Left renal cortex interstitium (tissue), 4 donors: ENCODE data around the gene PSMD11. TPM values are rescaled to one million over a fixed set of nuclear protein-coding genes. Genes with fewer than 3 reads are reported as not detected.
"Not testable (repeated sequence)": the region's sequence is repeated elsewhere in the genome, so short reads cannot be mapped to it uniquely, and the experiment has no call there.

Source experiments
- DNase-seq, 4 donors: peaks; one replicate each; pipeline ENCODE4 v3.0.0-alpha.2; 2013; ENCODE audit warnings: low read depth in 4 of 4, low spot score in 2 of 4, missing footprints in 1 of 4
- polyA plus RNA-seq, 4 donors: library from polyadenylated mRNA; unstranded; fragments of 120-200 nt; gene quantifications; one replicate each; pipeline ENCODE4 v1.2.1, GENCODE V29; 2013; ENCODE audit not compliant: insufficient read length in 4 of 4

Gene PSMD11
- 100 to 1,000 TPM in 1 of 4 donors, 10 to 100 TPM in 3; 95.7 to 107 (median 97.4) TPM for polyA plus RNA-seq

DNA sequence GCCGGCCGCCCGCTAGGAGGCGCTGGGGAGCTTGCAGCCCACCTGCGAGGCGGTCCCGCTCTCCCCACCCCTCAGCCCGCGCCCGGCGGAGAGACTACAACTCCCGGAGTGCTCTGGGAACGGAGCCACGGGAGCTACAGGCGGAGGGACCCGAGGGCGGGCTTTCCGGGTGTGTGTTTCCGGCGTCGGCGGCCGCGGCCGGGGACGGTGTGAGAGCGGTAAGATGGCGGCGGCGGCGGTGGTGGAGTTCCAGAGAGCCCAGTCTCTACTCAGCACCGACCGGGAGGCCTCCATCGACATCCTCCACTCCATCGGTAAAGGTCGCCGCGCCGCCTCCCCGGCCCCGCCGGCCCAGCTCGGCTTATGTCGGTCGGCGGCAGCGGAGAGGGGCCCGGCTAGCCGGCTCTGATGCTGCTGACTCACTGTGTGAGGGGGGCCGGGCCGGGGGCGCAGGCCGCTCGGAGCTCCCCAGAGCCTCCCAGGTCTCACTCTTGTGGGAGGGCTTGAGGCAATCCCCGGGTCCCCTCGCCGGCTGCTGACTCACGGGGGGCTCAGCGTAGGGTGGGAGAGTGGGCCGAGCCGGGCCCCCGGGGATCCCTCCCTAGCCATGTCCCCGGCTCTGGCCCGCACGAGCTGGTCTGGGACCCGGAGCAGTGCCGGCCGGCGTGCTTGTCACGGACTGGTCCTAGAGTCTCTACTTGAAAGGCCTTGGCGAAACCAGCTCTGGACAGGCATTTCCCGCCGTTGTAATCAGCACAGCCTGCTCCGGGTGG, at the start of gene PSMD11:
TSS of gene PSMD11 (plus strand) at position 210 of the 773 bp plus-strand sequence. CDS start at position 224, 14 bp downstream.
- peak; percentile 64 to 96 (median 91) for DNase-seq

DNA sequence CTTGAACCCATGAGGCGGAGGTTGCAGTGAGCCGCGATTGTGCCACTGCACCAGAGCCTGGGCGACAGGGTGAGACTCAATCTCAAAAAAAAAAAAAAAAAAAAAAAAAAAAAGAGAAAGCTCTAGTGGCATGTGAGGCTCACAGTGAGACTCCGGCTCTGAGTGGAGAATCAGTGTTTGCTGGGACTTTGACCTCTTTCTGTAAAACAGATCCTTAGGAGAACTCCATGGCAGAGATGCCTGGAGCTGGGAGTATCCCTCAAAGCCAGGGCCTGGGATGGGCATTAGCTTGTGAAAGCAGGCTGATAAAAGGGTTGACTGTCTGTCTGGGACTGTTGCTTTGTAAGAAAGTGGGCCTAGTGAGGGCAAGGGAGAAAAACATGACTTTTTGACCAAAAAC, 48.0 kb upstream of the PSMD11 start:
- DNase-seq: no peak

DNA sequence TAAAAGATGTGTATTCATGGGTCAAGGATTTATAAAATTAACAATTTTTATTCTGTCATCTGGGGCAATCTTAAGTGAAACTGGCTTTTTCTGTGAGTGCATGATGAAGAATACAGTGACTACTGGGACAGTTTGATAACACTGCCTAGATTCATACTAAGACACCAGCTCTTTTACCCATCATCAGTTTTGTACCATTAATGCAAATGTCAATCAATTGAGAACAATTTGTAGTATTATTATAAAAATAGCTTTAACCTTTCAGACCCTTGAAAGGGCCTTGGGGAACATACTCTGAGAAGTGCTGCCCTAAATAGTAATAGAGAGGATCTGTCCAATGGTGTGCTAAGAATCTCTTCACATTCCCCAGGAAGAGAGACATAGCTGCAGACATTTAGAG, 45.4 kb upstream of the PSMD11 start:
- DNase-seq: no peak

DNA sequence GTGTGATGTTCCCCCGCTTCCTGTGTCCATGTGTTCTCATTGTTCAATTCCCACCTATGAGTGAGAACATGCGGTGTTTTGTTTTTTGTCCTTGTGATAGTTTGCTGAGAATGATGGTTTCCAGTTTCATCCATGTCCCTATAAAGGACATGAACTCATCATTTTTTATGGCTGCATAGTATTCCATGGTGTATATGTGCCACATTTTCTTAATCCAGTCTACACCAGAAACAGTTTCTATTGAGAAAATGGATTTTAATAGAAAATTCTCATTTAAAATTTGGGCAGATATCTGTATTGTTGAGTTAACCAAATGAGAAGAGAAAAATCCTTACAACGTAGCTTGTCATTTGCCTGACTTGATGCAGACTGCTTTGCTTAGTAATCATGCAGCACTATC, 34.2 kb upstream of the PSMD11 start:
- not testable (repeated sequence) for DNase-seq

DNA sequence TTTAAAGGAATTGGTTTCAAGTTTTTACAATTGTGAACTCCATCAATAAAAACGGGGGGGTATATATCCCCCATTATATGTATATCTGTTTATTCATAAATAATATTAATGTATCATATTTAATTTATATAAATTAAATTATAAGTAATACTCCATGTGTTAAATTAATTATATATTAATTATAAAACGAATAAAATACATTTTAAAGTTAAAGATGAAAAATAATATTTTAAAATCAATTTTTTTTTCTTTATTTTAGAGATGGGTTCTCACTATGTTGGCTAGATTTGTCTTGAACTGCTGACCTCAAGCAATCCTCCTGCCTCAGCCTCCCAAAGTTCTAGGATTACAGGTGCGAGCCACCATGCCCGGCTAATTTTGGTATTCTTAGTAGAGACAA, 17.4 kb upstream of the PSMD11 start:
- no peak for DNase-seq

DNA sequence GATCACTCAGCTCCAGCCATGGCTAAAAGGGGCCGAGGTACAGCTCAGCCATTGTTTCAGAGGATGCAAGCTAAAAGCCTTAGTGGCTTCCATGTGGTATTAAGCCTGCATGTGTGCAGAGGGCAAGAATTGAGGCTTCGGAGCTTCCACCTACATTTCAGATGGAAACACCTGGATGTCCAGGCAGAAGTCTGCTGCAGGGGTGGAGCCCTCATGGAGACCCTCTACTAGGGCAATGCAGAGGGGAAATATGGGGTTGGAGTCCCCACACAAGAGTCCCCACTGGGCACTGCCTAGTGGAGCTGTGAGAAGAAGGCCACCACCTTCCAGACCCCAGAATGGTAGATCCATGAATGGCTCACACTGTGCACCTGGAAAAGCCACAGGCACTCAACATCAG, 14.7 kb upstream of the PSMD11 start:
- DNase-seq: no peak

DNA sequence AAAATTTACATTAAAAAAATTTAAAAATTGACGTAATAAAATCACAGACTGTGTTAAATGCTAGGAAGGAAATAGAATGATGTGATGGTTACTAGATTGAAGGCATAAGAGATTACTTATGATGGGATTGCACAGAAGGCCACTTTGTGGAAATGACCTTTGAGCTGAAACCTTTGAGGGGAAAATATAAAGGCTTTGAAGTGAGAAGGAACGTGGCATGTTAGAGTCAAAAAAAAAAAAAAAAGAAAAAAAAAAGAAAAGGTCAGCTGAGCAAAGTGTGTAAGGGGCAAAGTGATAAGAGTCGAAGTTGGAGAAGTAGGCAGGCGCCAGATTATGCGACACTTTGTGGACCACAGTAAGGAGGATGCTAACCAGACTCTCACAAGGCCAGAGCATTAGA, 3.6 kb upstream of the PSMD11 start:
- DNase-seq: no peak

DNA sequence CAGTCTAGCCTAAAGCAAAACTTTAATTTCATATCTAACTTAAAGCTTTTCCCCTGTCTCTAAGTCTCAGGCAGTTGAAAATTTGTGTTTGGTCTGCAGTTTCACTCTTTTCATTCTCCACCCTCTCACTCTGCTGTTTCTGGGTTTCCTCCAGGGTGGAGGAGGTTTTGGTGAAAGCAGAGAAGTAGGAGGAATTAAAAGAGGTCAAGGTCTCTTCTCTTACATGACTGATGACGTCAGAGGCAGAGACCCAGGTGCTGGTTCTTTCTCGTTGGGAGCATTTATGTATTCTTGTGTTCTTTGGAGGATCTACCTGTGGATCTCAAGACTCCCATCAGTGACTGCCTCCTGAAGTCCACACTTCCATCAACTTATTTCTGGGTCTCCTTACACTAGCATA, 2.4 kb upstream of the PSMD11 start:
- DNase-seq: no peak

DNA sequence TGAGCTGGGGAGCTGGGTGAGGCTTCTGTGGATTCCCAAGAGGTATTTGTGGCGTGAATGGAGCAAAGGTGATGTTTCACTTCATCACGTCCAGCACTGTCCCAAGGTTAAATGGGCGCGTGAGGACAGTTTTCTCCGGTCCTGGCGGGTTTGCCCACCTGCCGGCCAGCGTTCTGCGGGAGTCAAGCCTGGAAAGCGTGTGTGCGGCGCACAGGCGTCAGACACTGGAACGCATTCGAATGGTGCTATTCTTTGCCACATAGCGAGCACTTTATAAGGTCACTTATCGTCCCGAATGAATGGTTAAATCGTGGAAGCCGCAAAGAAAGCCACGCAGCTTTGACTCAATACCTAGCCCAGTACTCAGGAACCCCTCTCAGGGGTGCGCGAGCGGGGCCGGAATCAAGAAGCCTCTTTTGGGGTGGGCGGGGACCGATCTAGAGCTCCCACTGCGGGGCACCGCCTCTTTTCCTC, 446 bp upstream of the PSMD11 start:
- no peak for DNase-seq

DNA sequence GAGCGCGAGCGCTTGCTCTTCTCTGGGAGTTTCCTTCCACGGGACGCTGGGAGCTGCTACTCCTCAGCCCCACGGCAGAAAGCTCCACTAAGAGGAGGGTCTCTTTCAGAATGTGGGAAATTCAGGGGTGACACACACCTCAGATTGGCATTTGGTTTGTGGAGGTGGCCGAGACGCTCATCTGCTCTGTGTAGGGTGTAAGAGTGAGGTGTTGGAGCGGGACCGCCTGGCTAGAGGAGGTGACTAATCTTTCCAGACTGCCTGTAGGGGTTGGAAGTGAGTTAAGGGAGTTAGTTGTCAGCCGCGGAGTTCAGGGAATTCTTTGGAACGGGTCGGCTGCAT, 735 bp downstream of the PSMD11 start:
- no peak for DNase-seq

DNA sequence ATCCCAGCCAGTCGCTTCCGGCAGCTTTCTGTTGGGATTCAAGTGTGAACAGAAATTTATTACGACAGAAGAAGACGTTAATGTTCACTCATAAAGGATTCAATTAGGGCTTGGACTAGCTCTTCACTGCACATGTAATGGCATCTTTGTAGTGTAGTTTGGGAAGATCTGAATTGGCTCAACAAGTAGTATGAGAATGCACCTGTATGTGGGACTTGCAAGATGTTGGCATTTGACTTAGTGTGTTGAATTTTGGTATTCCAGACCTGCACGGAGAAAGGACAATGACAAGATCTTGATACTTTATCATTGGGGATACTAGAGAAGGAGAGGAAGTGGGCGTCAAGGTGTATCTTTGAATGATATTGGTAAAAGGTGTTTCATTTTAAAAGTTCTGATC, 1.2 kb downstream of the PSMD11 start:
- DNase-seq: no peak

DNA sequence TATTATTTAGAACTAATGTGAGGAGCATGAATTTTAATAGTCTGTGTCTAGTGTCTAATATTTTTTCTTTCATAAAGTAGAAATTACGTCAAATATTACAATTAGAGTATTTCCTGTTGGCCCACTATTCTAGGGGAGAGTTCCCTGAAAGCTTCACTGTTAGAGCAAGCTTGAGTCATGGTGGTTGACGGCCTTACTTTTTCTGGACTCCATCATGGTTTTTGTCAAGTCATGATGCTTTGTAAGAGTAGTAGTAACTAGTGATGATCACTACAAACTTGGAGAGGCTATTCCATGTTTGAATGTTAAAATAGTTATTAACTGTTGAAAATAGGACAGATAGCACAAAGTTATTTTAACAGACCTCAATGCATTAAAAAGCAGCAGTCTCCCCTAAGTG, 1.7 kb downstream of the PSMD11 start:
- no peak for DNase-seq

DNA sequence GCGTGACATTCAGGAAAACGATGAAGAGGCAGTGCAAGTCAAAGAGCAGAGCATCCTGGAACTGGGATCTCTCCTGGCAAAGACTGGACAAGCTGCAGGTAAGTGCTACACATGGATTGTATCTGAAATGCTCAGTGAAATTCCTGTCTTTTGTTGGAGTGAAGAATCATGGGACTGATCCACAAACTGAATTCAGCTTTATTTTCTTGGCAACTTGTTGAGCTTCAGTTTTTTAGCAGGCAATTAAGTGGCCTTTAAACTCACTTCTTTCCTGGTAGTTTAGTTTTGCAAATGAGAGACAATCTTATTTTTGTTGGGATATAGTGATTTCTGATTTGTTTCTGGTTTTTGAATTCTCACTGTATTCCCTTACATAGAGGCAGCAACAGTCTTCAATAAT, 2.6 kb downstream of the PSMD11 start:
- DNase-seq: no peak

DNA sequence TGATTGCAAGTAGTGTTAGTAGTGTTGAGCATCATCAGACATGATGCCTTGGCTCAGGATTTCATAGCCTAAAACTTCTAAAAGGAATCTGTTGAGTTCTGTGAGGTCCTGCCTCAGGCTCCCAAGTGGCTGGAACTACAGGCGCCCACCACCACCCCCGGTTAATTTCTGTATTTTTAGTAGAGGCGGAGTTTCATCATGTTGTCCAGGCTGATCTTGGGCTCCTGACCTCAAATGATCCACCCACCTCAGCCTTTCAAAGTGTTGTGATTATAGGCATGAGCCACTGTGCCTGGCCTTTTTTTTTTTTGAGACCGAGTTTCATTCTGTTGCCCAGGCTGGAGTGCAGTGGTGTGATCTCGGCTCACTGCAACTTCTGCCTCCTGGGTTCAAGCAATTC, 5.7 kb downstream of the PSMD11 start:
- no peak for DNase-seq

DNA sequence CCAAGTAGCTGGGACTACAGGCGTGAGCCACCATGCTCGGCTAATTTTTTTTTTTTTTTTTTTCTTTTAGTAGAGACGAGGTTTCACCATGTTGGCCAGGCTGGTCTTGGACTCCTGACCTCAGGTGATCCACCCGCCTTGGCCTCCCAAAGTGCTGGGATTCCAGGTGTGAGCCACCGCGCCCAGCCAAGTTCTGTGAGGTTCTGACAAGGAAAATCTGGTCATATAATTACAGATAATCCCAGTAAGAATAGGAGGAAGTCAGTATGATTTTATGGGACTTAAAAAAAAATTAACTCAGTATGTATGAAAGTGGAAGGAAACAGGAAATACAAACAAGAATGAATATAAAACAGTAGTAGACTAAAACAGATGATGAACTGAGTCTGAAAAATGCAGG, 6.1 kb downstream of the PSMD11 start:
- not testable (repeated sequence) for DNase-seq

DNA sequence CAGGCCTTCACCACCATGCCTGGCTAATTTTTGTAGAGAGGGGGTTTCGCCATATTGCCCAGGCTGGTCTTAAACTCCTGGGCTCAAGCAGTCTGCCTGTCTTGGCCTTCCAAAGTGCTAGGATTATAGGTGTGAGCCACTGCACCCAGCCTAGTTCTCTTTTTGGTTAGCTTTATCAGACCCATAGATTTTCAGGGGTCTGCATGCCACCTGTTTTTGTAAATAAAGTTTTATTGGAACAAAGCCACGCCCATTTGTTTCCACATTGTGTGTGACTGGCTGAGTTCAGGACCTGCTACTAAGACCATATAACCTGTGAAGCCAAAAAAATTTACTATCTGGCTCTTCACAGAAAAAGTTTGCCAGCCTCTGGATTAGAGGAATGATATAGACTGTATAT, 7.6 kb downstream of the PSMD11 start:
- no peak for DNase-seq

DNA sequence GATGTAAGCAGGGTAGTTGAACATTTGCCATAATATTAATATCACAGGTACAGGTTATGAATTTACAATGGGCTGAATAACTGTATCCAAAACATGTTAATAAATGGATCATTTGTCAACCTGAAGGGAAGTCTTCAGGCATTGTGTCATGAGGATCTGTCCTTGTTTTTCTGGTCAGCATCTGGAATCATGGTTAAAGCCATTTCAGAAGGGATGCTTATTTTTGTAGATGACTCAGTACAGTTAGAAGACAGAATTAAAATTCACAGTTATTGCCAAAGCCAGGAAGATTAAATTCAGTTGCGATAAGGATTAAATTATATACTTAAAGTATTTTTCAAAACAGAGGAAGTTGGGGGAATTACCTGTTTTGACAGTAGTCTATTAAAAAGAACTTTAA, 8.0 kb downstream of the PSMD11 start:
- DNase-seq: no peak

DNA sequence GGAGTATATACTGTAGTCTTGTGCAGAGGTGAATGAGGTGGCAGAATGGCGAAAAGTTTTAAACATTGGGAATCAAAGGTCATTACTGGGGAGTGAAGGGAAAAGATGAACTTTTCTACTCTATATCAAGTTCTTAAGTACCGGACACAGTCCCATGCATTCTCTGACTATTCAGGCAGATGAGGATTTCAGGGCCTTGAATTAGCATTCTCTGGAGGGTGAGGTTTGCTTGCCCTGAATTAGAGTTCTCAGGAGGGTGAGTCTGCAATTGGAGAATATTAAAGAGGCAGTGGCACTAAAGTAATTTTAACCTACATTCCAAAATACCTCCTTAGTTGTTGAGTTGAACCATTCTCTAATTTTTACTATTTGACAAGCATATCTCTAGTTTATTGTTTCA, 9.1 kb downstream of the PSMD11 start:
- DNase-seq: no peak

DNA sequence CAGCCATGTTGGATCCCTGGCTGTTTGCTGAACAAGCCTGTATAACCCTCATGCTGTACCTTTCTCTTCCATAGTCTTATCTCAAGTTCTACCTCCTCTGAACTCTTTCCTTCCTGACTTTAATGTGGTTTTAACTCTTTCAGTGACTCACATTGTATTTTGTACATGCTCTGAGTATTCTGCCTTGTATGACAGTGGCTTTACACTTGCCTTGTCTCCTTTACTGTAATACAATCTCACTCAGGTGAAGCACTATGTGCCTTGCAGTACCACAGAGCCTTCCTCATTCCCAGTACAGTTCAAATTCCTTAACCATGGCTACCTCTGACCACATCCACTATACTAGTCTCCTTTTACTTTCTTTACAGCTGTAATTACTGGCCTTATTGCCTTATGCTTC, 14.1 kb downstream of the PSMD11 start:
- DNase-seq: no peak

DNA sequence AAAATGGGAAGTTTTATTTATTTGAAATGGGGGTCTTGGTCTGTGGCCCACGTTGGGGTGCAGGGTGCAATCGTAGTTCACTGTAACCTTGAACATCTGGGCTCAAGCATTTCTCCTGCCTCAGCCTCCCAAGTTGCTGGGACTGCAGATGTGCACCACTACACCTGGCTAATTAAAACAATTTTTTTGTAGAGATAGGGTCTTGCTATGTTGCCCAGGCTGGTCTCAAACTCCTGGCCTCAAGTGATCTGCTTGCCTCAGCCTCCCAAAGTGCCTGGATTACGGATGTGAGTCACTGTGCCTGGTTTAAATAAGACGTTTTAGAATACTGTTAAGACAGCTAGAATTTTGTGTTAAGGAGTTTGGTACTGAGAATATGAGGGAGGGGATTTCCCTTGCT, 15.7 kb downstream of the PSMD11 start:
- no peak for DNase-seq

DNA sequence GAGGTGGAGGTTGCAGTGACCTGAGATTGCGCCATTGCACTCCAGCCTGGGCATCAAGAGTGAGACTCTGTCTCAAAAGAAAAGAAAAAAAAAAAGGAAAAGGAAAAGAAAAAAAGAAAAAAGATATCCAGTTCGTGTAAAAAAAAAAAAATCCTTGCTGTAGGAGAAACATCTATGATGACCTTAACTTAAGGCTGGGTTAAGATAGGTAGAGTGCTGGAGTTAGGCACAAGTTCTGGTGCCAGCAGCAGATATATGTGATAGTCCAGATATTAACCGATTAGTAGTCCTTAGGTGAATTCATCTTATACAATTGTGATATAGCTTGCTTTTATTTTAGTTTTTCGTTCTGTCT, 17.2 kb downstream of the PSMD11 start:
- no peak for DNase-seq

DNA sequence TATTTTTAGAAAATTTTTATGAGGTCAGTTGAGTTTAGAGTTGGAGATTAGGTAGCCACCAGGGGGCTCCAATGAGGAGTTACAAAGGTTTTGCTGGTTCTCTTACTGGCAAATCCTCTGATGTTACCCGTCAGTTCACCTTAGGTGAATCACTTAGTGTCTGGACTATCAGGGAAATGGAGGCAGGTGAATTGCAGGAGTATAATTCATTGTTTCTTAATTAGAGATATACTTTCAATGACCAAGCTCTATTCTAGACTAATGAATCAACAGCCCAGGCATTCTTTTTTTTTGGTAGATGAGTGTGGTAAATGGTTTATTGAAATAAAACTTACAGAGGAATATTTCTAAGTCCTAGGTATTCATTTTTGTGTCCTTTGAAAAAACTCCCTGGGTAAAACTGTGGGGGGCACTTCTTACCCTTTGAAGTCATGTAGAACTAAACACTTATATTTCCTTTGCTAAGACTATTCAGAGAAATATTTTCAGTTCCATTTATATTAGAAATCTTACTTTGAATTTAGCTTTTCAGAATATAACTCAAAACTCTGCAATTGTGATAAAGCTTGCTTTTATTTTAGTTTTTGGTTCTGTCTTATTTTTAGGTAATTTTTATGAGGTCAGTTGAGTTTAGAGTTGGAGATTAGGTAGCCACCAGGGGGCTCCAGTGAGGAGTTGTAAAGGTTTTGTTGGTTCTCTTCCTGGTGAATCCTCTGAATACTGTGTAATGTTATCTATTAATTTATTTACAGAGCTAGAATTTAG, 17.7 kb downstream of the PSMD11 start:
- no peak for DNase-seq
